Gastrocnemius medialis (tissue), 4 donors: ENCODE data around the gene ANG.

ENCODE experiments used
- CTCF ChIP-seq, 5 experiments: fragments of 450-650 bp in 3 of 5; fragments of 200-600 bp in 2 of 5; sonication (generic) in 2 of 5; IDR thresholded peaks in 4 of 5; conservative IDR thresholded peaks in 1 of 5; 1 replicate in 4 of 5; 2 replicates in 1 of 5; pipeline ENCODE4 v1.5.1; 2016 to 2019; ENCODE audit warnings: antibody characterized with exemption in 5 of 5, mild to moderate bottlenecking in 3 of 5, moderate library complexity in 3 of 5
- POLR2A ChIP-seq, 2 donors: fragments of 450-650 bp; IDR thresholded peaks; one replicate each; pipeline ENCODE4 v1.6.1; 2017; ENCODE audit warnings: antibody characterized with exemption in 2 of 2, mild to moderate bottlenecking in 2 of 2, moderate library complexity in 2 of 2

- TF ChIP-seq CTCF (IDR thresholded peaks at IDR 0.05 in 4 of 5, conservative IDR thresholded peaks at IDR 0.05 in 1 of 5), result no peak
- no peak for TF ChIP-seq POLR2A (IDR thresholded peaks at IDR 0.05)
Observed at GRCh38 chr14:20719777-20720176, 31.2 kb downstream of the ANG start.
